H1 (cell line): ENCODE measurements around the gene TMEM250. TPM values are rescaled to one million over a fixed set of nuclear protein-coding genes. Genes with fewer than 3 reads are reported as not detected.

Experiments used
- BCL11A ChIP-seq, 2 experiments: IDR thresholded peaks; one replicate each; pipeline ENCODE4 v1.6.1; 2011; ENCODE audit warnings: low read depth in 2 of 2, low read length in 2 of 2, mild to moderate bottlenecking in 2 of 2
- ZNF274 ChIP-seq: IDR thresholded peaks from 2 replicates; pipeline ENCODE4 v1.7.0; 2012; ENCODE audit warnings: low read length, borderline replicate concordance; ENCODE audit errors: extremely low read depth
- polyA plus RNA-seq, 7 experiments: library from polyadenylated mRNA; depleted of rRNA in 3 of 7; stranded (reverse) in 5 of 7; unstranded in 2 of 7; fragments of >200 nt in 5 of 7; fragments of 200-250 nt in 2 of 7; gene quantifications; 1 replicate in 5 of 7; 2 replicates in 1 of 7; 4 replicates in 1 of 7; pipeline versions ENCODE4 v1.2.1 to v1.2.3, GENCODE V29; 2011 to 2013; ENCODE audit warnings: missing spikeins in 2 of 7, mixed read lengths in 2 of 7
- total RNA-seq: library from RNA; stranded (reverse); fragmentation: NEBNext Ultra II Directional; extraction: Animal tissue kit (Norgen Biotek cat#: 25700); gene quantifications from 2 replicates; pipeline ENCODE4 v1.2.1, GENCODE V29; 2021

TMEM250 gene
- total and polyA plus RNA-seq, 2 of the 8 experiments (the other 6 are each of a cell fraction or from before 2014, with no cell fraction given): 22.3 to 34.9 TPM

- no peak for TF ChIP-seq BCL11A (IDR thresholded peaks at IDR 0.05; ENCODE audit: low read depth in 2 of 2, low read length in 2 of 2)
- TF ChIP-seq ZNF274: no peak
- TF ChIP-seq, all 59 proteins: peak for 2
Observed at GRCh38 chr9:136119061-136119882, 597 bp upstream of the TMEM250 start (continued).
